ENCODE results near the gene TMEM60.

- TF ChIP-seq, protein P1, sequence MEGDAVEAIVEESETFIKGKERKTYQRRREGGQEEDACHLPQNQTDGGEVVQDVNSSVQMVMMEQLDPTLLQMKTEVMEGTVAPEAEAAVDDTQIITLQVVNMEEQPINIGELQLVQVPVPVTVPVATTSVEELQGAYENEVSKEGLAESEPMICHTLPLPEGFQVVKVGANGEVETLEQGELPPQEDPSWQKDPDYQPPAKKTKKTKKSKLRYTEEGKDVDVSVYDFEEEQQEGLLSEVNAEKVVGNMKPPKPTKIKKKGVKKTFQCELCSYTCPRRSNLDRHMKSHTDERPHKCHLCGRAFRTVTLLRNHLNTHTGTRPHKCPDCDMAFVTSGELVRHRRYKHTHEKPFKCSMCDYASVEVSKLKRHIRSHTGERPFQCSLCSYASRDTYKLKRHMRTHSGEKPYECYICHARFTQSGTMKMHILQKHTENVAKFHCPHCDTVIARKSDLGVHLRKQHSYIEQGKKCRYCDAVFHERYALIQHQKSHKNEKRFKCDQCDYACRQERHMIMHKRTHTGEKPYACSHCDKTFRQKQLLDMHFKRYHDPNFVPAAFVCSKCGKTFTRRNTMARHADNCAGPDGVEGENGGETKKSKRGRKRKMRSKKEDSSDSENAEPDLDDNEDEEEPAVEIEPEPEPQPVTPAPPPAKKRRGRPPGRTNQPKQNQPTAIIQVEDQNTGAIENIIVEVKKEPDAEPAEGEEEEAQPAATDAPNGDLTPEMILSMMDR (IDR thresholded peaks at IDR 0.05), result no peak
- TF ChIP-seq POLR2A (IDR thresholded peaks at IDR 0.05) (no peak), EP300 (IDR thresholded peaks at IDR 0.05) (no peak)
Measured at GRCh38 chr7:77782383-77782782, 15.9 kb downstream of the TMEM60 start.

All from tibial nerve (tissue), 4 donors.